HFF-Myc (cell line): ENCODE measurements around the gene ZBTB33.

Experiments used
- DNase-seq: peaks from one replicate; pipeline ENCODE4 v3.0.0-alpha.2; 2011; ENCODE audit warnings: low read depth; ENCODE audit errors: extremely low read depth
- H3K4me3 ChIP-seq: replicated peaks from 2 replicates; pipeline ENCODE4 v1.5.1; 2011; ENCODE audit warnings: low read depth, mild to moderate bottlenecking, control low read depth, low read length
- TF ChIP-seq, protein P1 (sequence below): IDR thresholded peaks from 2 replicates; pipeline ENCODE4 v1.5.1; 2012; ENCODE audit warnings: mild to moderate bottlenecking, low read depth, low read length, control low read depth; ENCODE audit errors: missing control alignments

Gene ZBTB33

DNA sequence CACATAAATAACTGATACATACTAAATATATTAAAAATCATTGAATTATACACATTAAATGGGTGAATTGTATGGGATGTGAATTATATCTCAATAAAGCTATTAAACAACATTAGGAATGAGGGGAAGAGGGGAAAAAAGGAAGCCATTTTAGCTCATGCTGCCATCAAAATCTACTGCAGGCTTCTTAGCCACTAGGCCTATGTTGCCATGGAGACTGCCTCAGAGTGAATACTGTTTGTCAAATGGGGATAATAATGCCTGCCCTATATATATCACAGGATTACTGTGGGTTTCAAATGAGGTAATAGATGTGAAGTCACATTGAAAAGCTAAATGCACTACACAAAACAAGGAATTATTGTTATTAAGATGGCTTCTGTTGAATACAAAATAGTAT, 39.5 kb downstream of the ZBTB33 start:
- no peak overlapping the region for H3K4me3 ChIP-seq
- DNase-seq, result no peak
- TF ChIP-seq, protein P1, sequence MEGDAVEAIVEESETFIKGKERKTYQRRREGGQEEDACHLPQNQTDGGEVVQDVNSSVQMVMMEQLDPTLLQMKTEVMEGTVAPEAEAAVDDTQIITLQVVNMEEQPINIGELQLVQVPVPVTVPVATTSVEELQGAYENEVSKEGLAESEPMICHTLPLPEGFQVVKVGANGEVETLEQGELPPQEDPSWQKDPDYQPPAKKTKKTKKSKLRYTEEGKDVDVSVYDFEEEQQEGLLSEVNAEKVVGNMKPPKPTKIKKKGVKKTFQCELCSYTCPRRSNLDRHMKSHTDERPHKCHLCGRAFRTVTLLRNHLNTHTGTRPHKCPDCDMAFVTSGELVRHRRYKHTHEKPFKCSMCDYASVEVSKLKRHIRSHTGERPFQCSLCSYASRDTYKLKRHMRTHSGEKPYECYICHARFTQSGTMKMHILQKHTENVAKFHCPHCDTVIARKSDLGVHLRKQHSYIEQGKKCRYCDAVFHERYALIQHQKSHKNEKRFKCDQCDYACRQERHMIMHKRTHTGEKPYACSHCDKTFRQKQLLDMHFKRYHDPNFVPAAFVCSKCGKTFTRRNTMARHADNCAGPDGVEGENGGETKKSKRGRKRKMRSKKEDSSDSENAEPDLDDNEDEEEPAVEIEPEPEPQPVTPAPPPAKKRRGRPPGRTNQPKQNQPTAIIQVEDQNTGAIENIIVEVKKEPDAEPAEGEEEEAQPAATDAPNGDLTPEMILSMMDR, result no peak

DNA sequence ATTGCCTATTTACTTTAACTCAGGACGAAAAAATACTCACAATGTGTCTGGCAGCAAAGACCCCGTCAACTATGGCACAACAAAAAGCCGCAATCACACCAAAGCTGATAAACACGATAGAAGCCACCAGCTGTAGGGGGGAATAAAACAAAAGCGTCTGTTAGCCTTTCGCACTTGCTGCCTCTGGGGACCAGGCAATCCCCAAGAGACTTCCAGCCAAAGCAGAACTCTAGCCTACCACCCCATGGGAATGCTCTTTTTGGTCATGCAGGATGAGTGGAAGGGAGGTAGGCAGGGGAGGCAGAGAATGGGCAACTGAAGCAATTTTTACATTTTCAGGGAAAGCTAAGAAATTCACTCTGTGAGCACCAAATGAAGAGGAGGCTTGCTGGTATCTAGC, 40.6 kb downstream of the ZBTB33 start:
- H3K4me3 ChIP-seq, result no peak overlapping the region
- no peak for DNase-seq
- TF ChIP-seq, protein P1, result no peak

DNA sequence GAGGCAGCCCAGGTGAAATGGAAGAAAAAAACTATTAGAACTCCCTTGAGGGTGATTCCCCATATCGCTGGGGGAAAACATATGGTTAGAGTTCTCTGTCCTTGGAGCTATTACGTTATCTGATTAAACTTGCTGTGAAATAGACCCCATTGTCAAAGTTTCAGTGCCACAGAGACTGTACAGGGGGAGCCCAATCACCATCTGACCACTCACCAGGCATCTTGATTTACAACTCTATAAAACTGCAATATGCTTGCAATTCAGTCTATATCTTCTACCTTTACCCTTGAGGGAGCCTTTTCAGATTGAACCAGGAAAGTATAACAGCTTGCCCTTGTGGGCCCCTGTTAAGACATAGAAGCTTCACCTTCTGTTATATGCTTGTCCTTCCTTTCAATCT, 42.4 kb downstream of the ZBTB33 start:
- H3K4me3 ChIP-seq, result no peak overlapping the region
- no peak for DNase-seq
- TF ChIP-seq, protein P1, result no peak

DNA sequence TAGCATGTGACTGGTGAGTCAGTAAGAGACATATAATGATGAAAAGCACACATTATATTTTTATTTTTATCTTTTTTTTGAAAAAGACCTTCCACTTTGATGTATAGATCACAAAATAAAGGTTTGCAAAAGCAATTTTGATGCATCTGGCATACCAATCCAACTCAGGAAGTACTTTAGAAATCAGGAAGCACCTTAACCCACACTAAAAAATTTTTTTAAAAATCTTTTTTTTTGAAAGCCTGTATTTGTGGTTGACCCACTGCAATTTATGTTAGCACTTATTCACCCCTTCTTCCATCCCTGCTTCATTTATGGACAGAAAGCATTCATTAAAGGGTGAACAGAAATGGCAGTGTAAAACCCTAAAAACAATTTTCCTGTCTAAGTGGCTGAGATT, 44.0 kb downstream of the ZBTB33 start:
- no peak overlapping the region for H3K4me3 ChIP-seq
- TF ChIP-seq, protein P1, result no peak
- no peak for DNase-seq

DNA sequence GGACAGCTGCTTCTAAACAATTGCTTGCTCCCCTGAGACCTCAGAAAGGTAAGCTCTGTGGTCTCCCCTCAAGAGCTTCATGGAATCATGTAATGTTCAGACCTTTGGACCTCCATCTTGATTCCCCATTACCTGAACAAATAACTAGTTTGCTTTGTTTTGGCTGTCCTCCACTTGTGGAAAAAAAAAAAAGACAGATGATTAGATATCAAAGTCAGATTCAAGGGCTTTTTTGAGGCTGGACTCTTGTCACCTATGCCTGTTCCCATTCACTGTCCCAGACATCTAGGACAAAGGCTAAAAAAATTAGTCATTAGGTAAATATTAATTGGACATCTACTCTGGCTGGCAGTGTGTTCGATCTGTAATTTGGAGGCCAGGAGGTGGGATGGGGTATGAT, 47.3 kb downstream of the ZBTB33 start:
- no peak for DNase-seq
- no peak overlapping the region for H3K4me3 ChIP-seq
- TF ChIP-seq, protein P1, result no peak

DNA sequence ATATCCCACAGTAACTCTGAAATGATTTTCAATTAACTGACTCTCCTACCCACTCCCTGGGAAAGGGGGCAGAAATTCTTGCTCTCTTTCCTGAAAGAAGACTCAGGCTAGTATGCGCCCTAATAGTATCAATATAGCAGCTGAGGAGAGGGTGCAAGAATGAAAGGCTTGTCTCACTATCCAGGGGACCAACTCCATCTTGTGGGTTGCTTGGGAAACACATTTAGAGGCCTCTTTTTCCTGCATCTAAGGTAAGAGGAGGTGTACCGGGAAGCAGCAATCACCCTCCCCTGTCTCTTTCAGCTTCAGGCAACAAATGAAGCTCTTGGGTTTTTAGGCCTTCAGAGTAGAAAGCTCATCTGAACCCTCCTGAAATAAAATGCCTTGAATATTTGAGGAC, 49.3 kb downstream of the ZBTB33 start:
- H3K4me3 ChIP-seq, result no peak overlapping the region
- DNase-seq, result no peak
- TF ChIP-seq, protein P1, result no peak

DNA sequence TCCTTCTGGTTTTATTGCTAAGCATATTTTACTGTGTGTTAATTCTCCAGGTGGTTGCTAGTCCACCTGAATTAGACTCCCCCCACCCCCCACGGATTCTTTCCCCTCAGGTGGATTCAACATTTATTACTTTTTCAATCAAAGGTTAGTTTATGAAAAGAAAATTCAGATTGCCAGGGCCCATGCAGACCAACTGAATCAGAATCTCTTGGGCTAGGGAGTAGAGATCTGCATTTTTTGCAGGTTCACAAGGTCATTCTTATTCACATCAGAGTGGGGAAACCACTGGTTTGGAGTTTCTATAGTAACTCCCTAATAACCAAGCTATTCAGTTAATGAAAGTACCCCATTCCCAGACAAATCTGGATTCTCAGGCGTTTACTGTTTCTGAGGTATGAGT, 50.9 kb downstream of the ZBTB33 start:
- H3K4me3 ChIP-seq, result no peak overlapping the region
- DNase-seq, result no peak
- TF ChIP-seq, protein P1, result no peak
